CD8-positive, alpha-beta memory T cell (primary cell): ENCODE data around the gene ASTN2. TPM values are rescaled to one million over a fixed set of nuclear protein-coding genes. Genes with fewer than 3 reads are reported as not detected.
A peak's percentile ranks its signal among the peaks of the same experiment; 100 is the strongest.

Experiments
- CTCF ChIA-PET: fragments of 350-600 bp; sonication (Branson Sonifier 250); formaldehyde crosslinking; loops from one replicate; lab custom pipeline; 2021; ENCODE audit warnings: antibody characterized with exemption; lab: Charles Lee
- POLR2A ChIA-PET: fragments of 350-600 bp; sonication (Branson Sonifier 250); formaldehyde crosslinking; loops from one replicate; lab custom pipeline; 2021; ENCODE audit warnings: antibody characterized with exemption; lab: Charles Lee
- DNase-seq, 5 donors: peaks; one replicate each; pipeline versions ENCODE4 v3.0.0 to v3.0.0-alpha.2; 2020 to 2022; ENCODE audit warnings: mixed read lengths in 1 of 5
- H3K27ac ChIP-seq: one replicate; pipeline ENCODE4 v1.7.0; 2013; ENCODE audit warnings: low read depth, mild to moderate bottlenecking, low read length, moderate library complexity
- H3K27me3 ChIP-seq: 2 replicates; pipeline ENCODE4 v1.7.0; 2013; ENCODE audit warnings: low read length, mild to moderate bottlenecking; ENCODE audit not compliant: insufficient read depth, poor library complexity, severe bottlenecking
- H3K36me3 ChIP-seq: 2 replicates; pipeline ENCODE4 v1.7.0; 2013; ENCODE audit warnings: mild to moderate bottlenecking, low read length, moderate library complexity; ENCODE audit not compliant: insufficient read depth
- H3K4me1 ChIP-seq: 2 replicates; pipeline ENCODE4 v1.7.0; 2013; ENCODE audit warnings: mild to moderate bottlenecking, low read length, moderate library complexity; ENCODE audit not compliant: insufficient read depth
- H3K4me3 ChIP-seq: 2 replicates; pipeline ENCODE4 v1.7.0; 2013; ENCODE audit warnings: mild to moderate bottlenecking, low read length
- H3K9me3 ChIP-seq: 2 replicates; pipeline ENCODE4 v1.7.0; 2013; ENCODE audit warnings: mild to moderate bottlenecking, low read length
- H3K27ac Mint-ChIP-seq, 8 donors: one replicate each; pipeline ENCODE4 v1.8.0; 2020 to 2021; ENCODE audit warnings: mixed read lengths in 8 of 8, mild to moderate bottlenecking in 6 of 8, inconsistent platforms in 3 of 8, moderate library complexity in 3 of 8
- H3K27me3 Mint-ChIP-seq, 2 donors: one replicate each; pipeline ENCODE4 v1.8.0; 2020 to 2021; ENCODE audit warnings: mixed read lengths in 2 of 2, mild to moderate bottlenecking in 1 of 2, moderate library complexity in 1 of 2
- H3K36me3 Mint-ChIP-seq, 3 donors: one replicate each; pipeline ENCODE4 v1.8.0; 2020 to 2021; ENCODE audit warnings: mixed read lengths in 3 of 3, inconsistent platforms in 1 of 3, mild to moderate bottlenecking in 1 of 3
- H3K4me1 Mint-ChIP-seq, 3 donors: one replicate each; pipeline ENCODE4 v1.8.0; 2020 to 2021; ENCODE audit warnings: mixed read lengths in 3 of 3, inconsistent platforms in 1 of 3, mild to moderate bottlenecking in 1 of 3
- H3K4me3 Mint-ChIP-seq, 7 donors: one replicate each; pipeline ENCODE4 v1.8.0; 2020 to 2021; ENCODE audit warnings: mixed read lengths in 7 of 7, mild to moderate bottlenecking in 6 of 7, moderate library complexity in 4 of 7, inconsistent platforms in 2 of 7
- H3K9me3 Mint-ChIP-seq, 5 donors: one replicate each; pipeline ENCODE4 v1.8.0; 2020 to 2022; ENCODE audit warnings: mixed read lengths in 5 of 5, mild to moderate bottlenecking in 3 of 5, moderate library complexity in 2 of 5, inconsistent platforms in 1 of 5
- polyA plus RNA-seq: library from polyadenylated mRNA; unstranded; fragments of 300-500 nt; fragmentation: Illumina TruSeq; gene quantifications from one replicate; pipeline ENCODE4 v1.2.3, GENCODE V29; 2021
- total RNA-seq, 2 experiments: library from RNA; stranded (reverse); gene quantifications; one replicate each; pipeline ENCODE4 v1.2.3, GENCODE V29; 2021

The ASTN2 gene
- total and polyA plus RNA-seq, 3 experiments from 2014 or later, result 4.1 to 4.8 (median 4.2) TPM

DNA sequence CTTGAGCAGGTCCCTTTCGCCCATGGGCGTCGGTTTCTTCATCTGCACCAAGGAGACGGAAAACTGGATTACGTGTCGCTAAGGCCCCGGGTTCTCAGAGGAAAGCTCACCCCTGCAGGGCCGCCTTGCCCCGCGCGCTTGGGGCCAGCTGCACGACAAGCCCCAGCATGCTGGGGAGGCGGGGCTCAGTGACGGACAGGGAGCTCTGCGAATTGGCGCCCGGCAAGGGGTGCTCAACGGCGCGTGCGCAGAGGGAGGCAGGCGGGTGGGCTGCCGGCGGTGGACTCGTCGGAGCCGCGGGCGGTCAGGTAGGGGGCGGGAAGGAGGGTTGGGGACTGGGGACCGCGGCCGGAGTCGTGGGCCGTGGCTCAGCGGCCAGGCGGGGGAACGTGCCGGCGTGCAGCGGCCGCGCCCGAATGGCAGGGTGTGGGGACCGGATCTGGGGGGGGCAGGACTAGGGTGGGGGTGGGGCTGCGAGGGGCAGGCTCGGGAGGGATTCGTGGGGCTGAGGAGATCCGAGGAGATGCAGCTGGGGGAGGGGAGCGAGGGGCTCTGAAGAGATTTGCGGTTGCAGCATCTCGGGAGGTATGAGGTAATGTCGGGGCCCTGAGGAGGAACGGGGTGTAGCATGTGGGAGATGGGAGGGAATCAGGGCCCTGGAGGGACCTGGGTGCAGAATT lies 727.6 kb downstream of the ASTN2 start, which contains the start of gene TRIM32:
TSS of gene TRIM32 (plus strand) at position 232 of the 680 bp plus-strand sequence. CDS start 10,438 bp downstream, outside the sequence.
- POLR2A ChIA-PET, result interaction anchor here (0.6 to 1.5 kb wide), 2 partner anchors 12 to 16 kb away, joined by 3 to 4 read pairs; no protein-coding TSS in a partner anchor

DNA sequence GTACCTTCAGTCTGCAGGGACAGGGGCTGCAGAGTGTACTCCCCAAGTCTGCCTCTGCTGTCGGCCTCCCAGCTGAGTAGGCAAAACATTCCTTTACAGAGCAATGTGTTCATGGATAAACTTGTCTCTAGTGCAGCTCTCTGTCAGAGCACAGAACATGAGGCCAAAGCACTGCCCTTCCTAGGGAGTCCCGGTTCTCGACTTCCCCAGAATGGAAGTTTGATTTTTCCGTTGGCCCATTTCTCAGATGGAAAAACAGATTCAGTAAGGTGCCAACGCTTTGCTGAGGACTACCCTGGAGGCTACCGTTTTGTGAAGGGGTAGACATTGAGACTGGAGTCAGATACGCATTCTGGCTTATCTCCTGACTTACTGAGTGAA lies 728.2 kb downstream of the ASTN2 start:
- H3K27me3 ChIP-seq, result no peaks in the 10 kb centered on the region
- H3K9me3 ChIP-seq, result no peaks in the 10 kb centered on the region
- peak overlapping the region; percentile 59 for H3K4me3 ChIP-seq
- H3K27me3 Mint-ChIP-seq, result no peaks in the 10 kb centered on the region
- H3K9me3 Mint-ChIP-seq, result peaks cover 0 to 2% (median 0%) of the 10 kb centered on the region in 5 donors
- peak overlapping the region; percentile 20 for H3K27ac ChIP-seq
- ChIA-PET POLR2A (interaction anchor here (0.6 to 1.5 kb wide), 2 partner anchors 13 to 15 kb away, joined by 3 to 4 read pairs; no protein-coding TSS in a partner anchor), CTCF (interaction anchor here (1.1 kb wide), 1 partner anchor 10 kb away, joined by 3 read pairs; no protein-coding TSS in a partner anchor)
- no peak for DNase-seq
- peaks cover 0 to 3% (median under 1%) of the 10 kb centered on the region in 3 donors for H3K36me3 Mint-ChIP-seq
- peaks cover 48 to 70% (median 66%) of the 10 kb centered on the region in 3 donors for H3K4me1 Mint-ChIP-seq
- H3K4me3 Mint-ChIP-seq, result peak overlapping the region; percentile 88 to 96 (median 91)
- H3K36me3 ChIP-seq, result no peaks in the 10 kb centered on the region
- peaks cover 44% of the 10 kb centered on the region for H3K4me1 ChIP-seq
- H3K27ac Mint-ChIP-seq, result peak overlapping the region; percentile 26 to 96 (median 88)

More for the DNA sequence above, 727.6 kb downstream of the ASTN2 start, which contains the start of gene TRIM32:
- H3K4me1 Mint-ChIP-seq, result peaks cover 53 to 76% (median 72%) of the 10 kb centered on the region in 3 donors
- no peaks in the 10 kb centered on the region for H3K27me3 Mint-ChIP-seq
- Histone ChIP-seq H3K4me1 (peaks cover 44% of the 10 kb centered on the region), H3K4me3 (peak within 1 kb of the TSS; percentile 59), H3K36me3 (no peaks in the 10 kb centered on the region), H3K27me3 (no peaks in the 10 kb centered on the region), H3K27ac (peak within 1 kb of the TSS; percentile 20), H3K9me3 (no peaks in the 10 kb centered on the region)
- peaks cover 0 to 3% (median 1%) of the 10 kb centered on the region in 3 donors for H3K36me3 Mint-ChIP-seq
- peaks cover 0 to 2% (median 0%) of the 10 kb centered on the region in 5 donors for H3K9me3 Mint-ChIP-seq
- H3K4me3 Mint-ChIP-seq, result peak within 1 kb of the TSS; percentile 88 to 96 (median 91)
- peak; percentile 87 to 94 (median 89) for DNase-seq
- H3K27ac Mint-ChIP-seq, result peak within 1 kb of the TSS; percentile 80 to 96 (median 92)
- CTCF ChIA-PET, result interaction anchor here (1.1 kb wide), 1 partner anchor 11 kb away, joined by 3 read pairs; no protein-coding TSS in a partner anchor

DNA sequence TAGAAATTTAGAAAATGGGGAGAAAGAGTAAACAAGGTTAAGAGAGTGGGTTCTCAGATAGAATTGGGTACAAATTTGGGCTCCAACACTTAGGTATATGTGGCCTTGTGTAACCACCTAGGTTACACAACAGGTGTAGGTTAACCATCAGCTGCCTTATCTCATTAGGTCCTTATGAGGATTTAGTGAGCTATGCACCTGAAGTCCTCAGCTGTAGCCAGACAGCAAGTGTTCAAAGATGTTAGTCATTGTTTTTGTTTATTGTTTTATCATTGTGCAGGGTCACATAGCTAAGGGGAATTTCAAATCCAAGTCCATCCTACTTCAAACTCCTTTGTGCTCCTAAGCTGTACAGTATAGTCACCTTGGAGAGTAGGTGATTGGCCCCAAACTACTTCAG lies 728.7 kb downstream of the ASTN2 start:
- Histone ChIP-seq H3K4me1 (peaks cover 44% of the 10 kb centered on the region), H3K9me3 (no peaks in the 10 kb centered on the region), H3K27me3 (no peaks in the 10 kb centered on the region), H3K36me3 (no peaks in the 10 kb centered on the region), H3K4me3 (peak overlapping the region; percentile 59), H3K27ac (no peak overlapping the region)
- Mint-ChIP-seq H3K4me1 (peaks cover 45 to 65% (median 61%) of the 10 kb centered on the region in 3 donors), H3K36me3 (peaks cover 0 to 3% (median 0%) of the 10 kb centered on the region in 3 donors), H3K27ac (peak overlapping the region; percentile 26 to 96 (median 88)), H3K27me3 (no peaks in the 10 kb centered on the region), H3K9me3 (peaks cover 0 to 2% (median 0%) of the 10 kb centered on the region in 5 donors), H3K4me3 (peak overlapping the region; percentile 88 to 96 (median 91))
- ChIA-PET POLR2A (interaction anchor here (1.5 kb wide), 1 partner anchor 13 kb away, joined by 4 read pairs; no protein-coding TSS in a partner anchor), CTCF (interaction anchor here (1.1 kb wide), 1 partner anchor 10 kb away, joined by 3 read pairs; no protein-coding TSS in a partner anchor)
- no peak for DNase-seq

- Histone ChIP-seq H3K27ac (no peak overlapping the region), H3K27me3 (no peaks in the 10 kb centered on the region), H3K4me1 (peaks cover 41% of the 10 kb centered on the region), H3K4me3 (no peak overlapping the region), H3K36me3 (no peaks in the 10 kb centered on the region), H3K9me3 (no peaks in the 10 kb centered on the region)
- Mint-ChIP-seq H3K4me3 (peak overlapping the region in 3 of 7 donors; percentile 30 to 91 (median 54)), H3K27me3 (no peaks in the 10 kb centered on the region), H3K27ac (peak overlapping the region in 3 of 8 donors; percentile 15 to 85 (median 29)), H3K4me1 (peaks cover 39 to 55% (median 51%) of the 10 kb centered on the region in 3 donors), H3K36me3 (peaks cover 0 to 3% (median 0%) of the 10 kb centered on the region in 3 donors), H3K9me3 (peaks cover 0 to 2% (median 0%) of the 10 kb centered on the region in 5 donors)
- ChIA-PET CTCF (no interaction called here), POLR2A (no interaction called here)
- no peak for DNase-seq
Measured at GRCh38 chr9:116685166-116685565, 729.7 kb downstream of the ASTN2 start.

DNA sequence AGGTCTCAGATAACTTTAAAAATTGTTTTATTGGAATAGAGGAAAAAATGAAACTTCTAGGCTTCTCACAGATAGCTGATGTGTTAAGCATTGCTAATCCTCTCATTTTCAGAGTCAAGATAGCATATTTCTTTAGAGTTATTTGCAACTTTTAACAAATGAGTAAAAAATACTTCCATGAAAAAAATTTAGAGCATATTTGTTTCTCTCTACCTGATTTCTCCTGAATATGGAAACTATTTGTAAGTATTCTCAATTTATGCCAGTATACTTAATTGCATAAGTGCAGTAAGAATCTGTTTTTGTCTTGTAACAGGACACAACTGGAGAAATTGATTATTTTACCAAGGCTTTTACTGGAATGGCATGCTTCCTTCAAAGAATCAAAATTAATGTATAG lies 731.3 kb downstream of the ASTN2 start:
- no peaks in the 10 kb centered on the region for H3K27me3 ChIP-seq
- no peaks in the 10 kb centered on the region for H3K9me3 ChIP-seq
- H3K4me1 ChIP-seq, result peaks cover 25% of the 10 kb centered on the region
- no peak overlapping the region for H3K4me3 ChIP-seq
- Mint-ChIP-seq H3K9me3 (peaks cover 0 to 2% (median 0%) of the 10 kb centered on the region in 5 donors), H3K27me3 (no peaks in the 10 kb centered on the region), H3K27ac (no peak overlapping the region), H3K4me3 (no peak overlapping the region), H3K36me3 (peaks cover 0 to 3% (median 0%) of the 10 kb centered on the region in 3 donors), H3K4me1 (peaks cover 27 to 39% (median 35%) of the 10 kb centered on the region in 3 donors)
- H3K27ac ChIP-seq, result no peak overlapping the region
- CTCF ChIA-PET, result no interaction called here
- no peak for DNase-seq
- H3K36me3 ChIP-seq, result no peaks in the 10 kb centered on the region
- POLR2A ChIA-PET, result no interaction called here

- H3K4me3 Mint-ChIP-seq, result no peak overlapping the region
- peaks cover 2 to 4% of the 10 kb centered on the region in 2 donors for H3K27me3 Mint-ChIP-seq
- Histone ChIP-seq H3K4me3 (no peak overlapping the region), H3K9me3 (peaks cover 4% of the 10 kb centered on the region), H3K27me3 (no peaks in the 10 kb centered on the region), H3K36me3 (no peaks in the 10 kb centered on the region), H3K4me1 (no peaks in the 10 kb centered on the region), H3K27ac (no peak overlapping the region)
- ChIA-PET CTCF (interaction anchor here (1.3 kb wide), 1 partner anchor 11 kb away, joined by 3 read pairs; no protein-coding TSS in a partner anchor), POLR2A (no interaction called here)
- H3K4me1 Mint-ChIP-seq, result no peaks in the 10 kb centered on the region
- H3K27ac Mint-ChIP-seq, result no peak overlapping the region
- H3K36me3 Mint-ChIP-seq, result peaks cover 5 to 34% (median 8%) of the 10 kb centered on the region in 3 donors
- peaks cover 7 to 17% (median 9%) of the 10 kb centered on the region in 5 donors for H3K9me3 Mint-ChIP-seq
- no peak for DNase-seq
Measured at GRCh38 chr9:116674210-116674980, 740.5 kb downstream of the ASTN2 start.

DNA sequence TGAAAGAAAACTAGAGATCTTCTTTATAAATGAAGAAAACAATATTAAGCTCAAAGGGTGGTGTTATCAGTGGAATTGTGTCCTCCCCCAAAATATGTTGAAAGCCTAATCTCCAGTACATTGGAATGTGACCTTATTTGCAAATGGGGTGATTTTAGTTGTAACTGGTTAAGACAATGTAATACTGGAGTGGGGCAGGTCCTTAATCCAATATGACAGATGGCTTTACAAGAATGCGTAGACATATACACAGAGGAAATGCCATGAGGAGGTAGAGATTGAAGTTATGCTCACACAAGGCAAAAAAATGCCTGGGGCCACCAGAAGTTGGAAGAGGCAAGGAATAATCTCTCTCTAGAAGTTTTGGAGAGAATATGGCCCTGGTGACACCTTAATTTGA lies 741.5 kb downstream of the ASTN2 start:
- Mint-ChIP-seq H3K4me1 (no peaks in the 10 kb centered on the region), H3K4me3 (no peak overlapping the region), H3K27me3 (peaks cover 3 to 5% of the 10 kb centered on the region in 2 donors), H3K9me3 (peaks cover 7 to 17% (median 9%) of the 10 kb centered on the region in 5 donors), H3K36me3 (peaks cover 5 to 34% (median 8%) of the 10 kb centered on the region in 3 donors), H3K27ac (no peak overlapping the region)
- ChIA-PET POLR2A (no interaction called here), CTCF (interaction anchor here (1.3 kb wide), 1 partner anchor 10 kb away, joined by 3 read pairs; no protein-coding TSS in a partner anchor)
- H3K27me3 ChIP-seq, result no peaks in the 10 kb centered on the region
- H3K9me3 ChIP-seq, result peaks cover 4% of the 10 kb centered on the region
- H3K4me1 ChIP-seq, result no peaks in the 10 kb centered on the region
- no peaks in the 10 kb centered on the region for H3K36me3 ChIP-seq
- DNase-seq, result no peak
- no peak overlapping the region for H3K4me3 ChIP-seq
- H3K27ac ChIP-seq, result no peak overlapping the region
